Measurements from ENCODE around the gene CORO1A.

The CORO1A gene

DNA sequence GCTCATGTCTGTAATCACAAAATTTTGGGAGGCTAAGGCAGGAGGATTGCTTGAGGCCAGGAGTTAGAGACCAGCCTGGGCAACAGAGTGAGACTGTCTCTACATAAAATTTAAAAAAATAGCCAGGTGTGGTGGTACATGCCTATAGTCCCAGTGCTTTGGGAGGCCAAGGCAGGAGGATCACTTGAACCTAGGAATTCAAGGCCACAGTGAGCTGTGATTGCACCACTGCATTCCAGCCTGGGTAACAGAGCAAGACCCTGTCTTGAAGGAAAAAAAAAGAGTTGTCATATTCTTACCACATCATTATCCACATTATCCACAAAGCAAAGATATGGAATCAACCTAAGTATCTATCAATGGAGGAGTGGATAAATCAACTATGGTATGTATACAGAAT, 39.4 kb upstream of the CORO1A start:
- TF ChIP-seq, protein P1, sequence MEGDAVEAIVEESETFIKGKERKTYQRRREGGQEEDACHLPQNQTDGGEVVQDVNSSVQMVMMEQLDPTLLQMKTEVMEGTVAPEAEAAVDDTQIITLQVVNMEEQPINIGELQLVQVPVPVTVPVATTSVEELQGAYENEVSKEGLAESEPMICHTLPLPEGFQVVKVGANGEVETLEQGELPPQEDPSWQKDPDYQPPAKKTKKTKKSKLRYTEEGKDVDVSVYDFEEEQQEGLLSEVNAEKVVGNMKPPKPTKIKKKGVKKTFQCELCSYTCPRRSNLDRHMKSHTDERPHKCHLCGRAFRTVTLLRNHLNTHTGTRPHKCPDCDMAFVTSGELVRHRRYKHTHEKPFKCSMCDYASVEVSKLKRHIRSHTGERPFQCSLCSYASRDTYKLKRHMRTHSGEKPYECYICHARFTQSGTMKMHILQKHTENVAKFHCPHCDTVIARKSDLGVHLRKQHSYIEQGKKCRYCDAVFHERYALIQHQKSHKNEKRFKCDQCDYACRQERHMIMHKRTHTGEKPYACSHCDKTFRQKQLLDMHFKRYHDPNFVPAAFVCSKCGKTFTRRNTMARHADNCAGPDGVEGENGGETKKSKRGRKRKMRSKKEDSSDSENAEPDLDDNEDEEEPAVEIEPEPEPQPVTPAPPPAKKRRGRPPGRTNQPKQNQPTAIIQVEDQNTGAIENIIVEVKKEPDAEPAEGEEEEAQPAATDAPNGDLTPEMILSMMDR (IDR thresholded peaks at IDR 0.05): no peak
- no peak for TF ChIP-seq ZFX (IDR thresholded peaks at IDR 0.05; ENCODE audit: borderline replicate concordance)

DNA sequence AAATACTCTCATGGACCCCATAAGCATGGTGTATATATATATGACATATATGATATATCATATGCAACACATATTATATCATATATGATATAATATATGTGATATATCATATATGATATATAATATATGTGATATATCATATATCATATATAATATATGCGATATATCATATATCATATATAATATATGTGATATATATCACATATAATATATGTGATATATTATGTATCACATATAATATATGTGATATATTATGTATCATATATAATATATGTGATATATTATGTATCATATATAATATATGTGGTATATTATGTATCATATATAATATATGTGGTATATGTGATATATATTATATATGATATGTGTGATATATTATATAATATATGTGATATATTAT, 38.5 kb upstream of the CORO1A start:
- H3K27ac ChIP-seq: no peak overlapping the region
- TF ChIP-seq, protein P1 (IDR thresholded peaks at IDR 0.05): no peak
- TF ChIP-seq ZFX (IDR thresholded peaks at IDR 0.05; ENCODE audit: borderline replicate concordance): no peak

More for the DNA sequence above, 39.4 kb upstream of the CORO1A start:
- H3K27ac ChIP-seq: no peak overlapping the region

DNA sequence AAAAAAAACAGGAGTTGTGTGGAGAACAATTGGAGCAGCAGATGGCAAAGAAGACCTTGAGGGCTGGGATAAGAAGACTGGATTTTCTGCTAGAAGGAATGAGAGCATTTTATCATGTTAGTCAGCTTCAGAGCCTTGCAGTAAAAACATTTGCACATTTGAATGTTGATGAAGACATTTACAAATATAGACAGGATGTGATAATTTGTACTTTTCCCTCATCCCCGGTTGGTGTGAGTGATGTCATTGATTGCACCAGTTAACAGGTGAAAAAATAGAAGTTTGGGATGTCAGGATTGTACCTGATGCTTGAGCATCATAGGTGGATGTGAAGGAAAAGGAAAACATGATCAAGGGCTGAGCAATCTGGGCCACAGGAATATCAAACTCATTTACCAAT, 37.7 kb upstream of the CORO1A start:
- TF ChIP-seq, protein P1 (IDR thresholded peaks at IDR 0.05): no peak
- TF ChIP-seq ZFX (IDR thresholded peaks at IDR 0.05; ENCODE audit: borderline replicate concordance): no peak
- no peak overlapping the region for H3K27ac ChIP-seq

DNA sequence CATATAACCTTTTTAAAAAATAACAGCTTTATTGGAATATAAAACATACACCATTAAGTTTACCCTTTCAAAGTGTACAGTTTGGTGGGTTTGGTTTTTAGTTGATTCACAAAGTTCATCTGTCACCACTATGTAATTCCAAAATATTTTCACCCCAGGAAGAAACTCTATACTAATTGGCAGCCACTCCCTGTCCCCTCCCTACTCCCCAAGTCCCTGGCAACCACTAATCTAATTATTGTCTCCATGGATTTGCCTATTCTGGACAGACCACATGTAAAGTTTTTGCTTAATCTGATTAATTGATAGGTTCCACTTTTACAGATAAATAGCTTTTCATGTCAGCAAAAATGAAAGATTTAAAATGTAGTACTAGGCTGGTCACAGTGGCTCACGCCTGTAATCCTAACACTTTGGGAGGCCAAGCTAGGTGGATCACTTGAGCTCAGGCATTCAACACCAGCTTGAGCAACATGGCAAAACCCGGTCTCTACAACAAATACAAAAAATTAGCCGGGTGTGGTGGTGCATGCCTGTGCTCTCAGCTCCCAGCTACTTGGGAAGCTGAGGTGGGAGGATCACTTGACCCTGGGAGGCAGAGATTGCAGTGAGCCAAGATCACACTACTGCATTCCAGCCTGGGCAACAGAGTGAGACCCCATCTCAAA, 35.4 kb upstream of the CORO1A start:
- TF ChIP-seq, protein P1 (IDR thresholded peaks at IDR 0.05): no peak
- TF ChIP-seq ZFX (IDR thresholded peaks at IDR 0.05; ENCODE audit: borderline replicate concordance): no peak
- H3K27ac ChIP-seq: no peak overlapping the region

DNA sequence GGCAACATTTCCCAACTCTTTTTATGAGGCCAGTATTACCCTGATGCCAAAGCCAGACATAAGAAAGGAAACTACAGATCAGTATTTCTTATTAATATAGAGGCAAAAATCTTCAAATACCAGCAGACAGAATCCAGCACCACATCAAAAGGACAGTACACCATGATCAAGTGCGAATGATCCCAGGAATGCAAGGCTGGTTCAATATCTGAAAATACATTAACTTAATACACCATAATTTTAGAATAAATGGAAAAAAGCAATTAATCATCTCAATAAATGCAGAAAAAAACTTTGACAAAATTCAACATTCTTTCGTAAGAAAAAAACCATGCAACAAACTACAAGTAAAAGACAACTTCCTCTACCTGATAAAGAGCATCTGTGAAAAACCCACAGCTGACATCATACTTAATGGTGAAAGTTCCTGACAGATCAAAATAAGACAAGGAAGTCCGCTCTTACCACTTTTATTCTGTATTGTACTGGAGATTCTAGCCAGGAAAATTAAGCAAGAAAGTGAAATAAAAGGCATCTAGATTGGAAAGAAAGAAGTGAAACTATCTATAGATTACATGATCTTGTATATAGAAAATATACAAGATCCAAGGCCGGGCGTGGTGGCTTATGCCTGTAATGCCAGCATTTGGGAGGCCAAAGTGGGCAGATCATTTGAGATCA, 34.0 kb upstream of the CORO1A start:
- TF ChIP-seq, protein P1 (IDR thresholded peaks at IDR 0.05): no peak
- TF ChIP-seq ZFX (IDR thresholded peaks at IDR 0.05; ENCODE audit: borderline replicate concordance): no peak
- H3K27ac ChIP-seq: no peak overlapping the region

DNA sequence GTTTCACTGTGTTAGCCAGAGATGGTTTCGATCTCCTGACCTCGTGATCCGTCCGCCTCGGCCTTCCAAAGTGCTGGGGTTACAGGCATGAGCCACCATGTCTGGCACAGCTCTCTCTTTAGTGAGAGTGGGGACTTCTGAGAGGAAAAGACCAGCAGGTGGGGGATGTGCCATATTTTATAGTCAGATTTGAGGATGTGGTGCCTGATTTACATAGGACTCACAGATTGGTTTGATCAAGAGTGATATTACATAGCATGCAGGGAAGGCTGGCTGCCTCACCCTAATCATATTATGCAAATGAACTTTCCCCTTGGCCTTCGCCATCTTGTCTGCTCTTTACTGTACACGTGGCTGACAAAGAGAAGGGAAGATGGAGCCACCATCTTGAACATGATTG, 32.3 kb upstream of the CORO1A start:
- no peak overlapping the region for H3K27ac ChIP-seq
- TF ChIP-seq ZFX (IDR thresholded peaks at IDR 0.05; ENCODE audit: borderline replicate concordance): no peak
- TF ChIP-seq, protein P1 (IDR thresholded peaks at IDR 0.05): no peak

DNA sequence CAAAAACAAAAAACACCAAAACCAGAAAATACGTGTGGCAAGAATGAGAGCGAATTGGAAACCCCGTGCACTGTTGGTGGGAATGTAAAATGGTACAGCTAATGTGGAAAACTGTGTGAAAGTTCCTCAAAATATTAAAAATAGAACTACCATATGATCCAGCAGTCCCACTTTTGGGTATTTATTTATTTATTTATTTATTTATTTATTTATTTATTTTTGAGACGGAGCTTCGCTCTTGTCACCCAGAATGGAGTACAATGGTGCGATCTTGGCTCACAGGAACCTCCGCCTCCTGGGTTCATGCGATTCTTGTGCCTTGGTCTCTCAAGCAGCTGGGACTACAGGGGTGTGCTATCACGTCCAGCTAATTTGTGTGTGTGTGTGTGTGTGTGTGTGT, 30.9 kb upstream of the CORO1A start:
- no peak overlapping the region for H3K27ac ChIP-seq
- TF ChIP-seq, protein P1 (IDR thresholded peaks at IDR 0.05): no peak
- TF ChIP-seq ZFX (IDR thresholded peaks at IDR 0.05; ENCODE audit: borderline replicate concordance): no peak
